ENCODE data around the gene TTL.
"Not testable (repeated sequence)": the region's sequence is repeated elsewhere in the genome, so short reads cannot be mapped to it uniquely, and the experiment has no call there.

The TTL gene
- total RNA-seq = 27.8 to 35.8 (median 31.8) reads per million in 3 donors

DNA sequence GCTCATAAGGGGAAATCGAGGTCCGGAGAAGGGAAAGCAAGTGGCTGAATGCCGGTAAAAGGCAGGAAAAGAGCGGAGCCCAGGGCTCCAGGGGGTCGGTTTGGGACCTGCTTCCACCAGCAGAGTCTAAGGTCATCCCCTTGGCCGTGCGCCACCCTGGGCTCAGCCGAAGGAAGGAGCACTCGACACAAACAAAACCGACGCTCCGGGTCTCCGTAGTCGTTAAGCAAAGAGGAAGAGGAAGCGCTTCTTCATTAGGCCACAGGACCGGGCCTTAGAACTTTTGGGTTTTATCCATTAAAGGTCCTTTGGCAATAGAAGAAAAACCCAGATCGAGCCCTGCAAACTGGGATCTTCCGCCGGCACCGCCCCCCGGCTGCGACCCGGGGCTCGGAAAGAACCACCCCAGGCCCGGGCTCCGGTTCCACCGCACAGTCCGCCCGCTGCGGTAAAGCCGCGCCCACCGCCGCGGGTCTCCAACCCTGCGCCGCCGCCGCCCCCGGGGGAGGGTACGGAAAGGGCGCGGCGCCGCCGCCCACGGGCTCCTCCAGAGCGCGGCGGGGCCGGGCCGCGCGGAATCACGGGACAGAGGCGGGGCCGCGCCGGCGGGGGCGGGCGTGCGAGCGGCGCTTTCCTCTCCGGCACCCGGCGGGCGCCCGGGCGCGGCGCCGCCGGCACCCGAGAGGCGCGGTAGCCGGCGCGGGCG lies at the start of gene TTL:
Gene TTL, plus strand, starts transcription at position 629 of the 706 bp plus-strand sequence. CDS start 189 bp downstream, outside the sequence.
- Histone ChIP-seq H3K36me3 (ENCODE audit: control insufficient read depth, insufficient read depth, low read length) (no peaks in the 10 kb centered on the region), H3K4me1 (ENCODE audit: control insufficient read depth, insufficient read depth, low read length, poor library complexity, severe bottlenecking) (peaks cover 10% of the 10 kb centered on the region), H3K27ac (ENCODE audit: insufficient read depth, low read length, poor library complexity, severe bottlenecking) (peak within 1 kb of the TSS; percentile 65), H3K4me3 (ENCODE audit: insufficient read depth, low read depth, low read length, poor library complexity, severe bottlenecking) (peak within 1 kb of the TSS; percentile 93), H3K9me3 (ENCODE audit: control insufficient read depth, low read length) (no peaks in the 10 kb centered on the region), H3K27me3 (replicated peaks; ENCODE audit: control insufficient read depth, insufficient read depth, low read length, poor library complexity, severe bottlenecking) (no peaks in the 10 kb centered on the region)
- DNase-seq = peak; percentile 68 to 72 (median 69)

DNA sequence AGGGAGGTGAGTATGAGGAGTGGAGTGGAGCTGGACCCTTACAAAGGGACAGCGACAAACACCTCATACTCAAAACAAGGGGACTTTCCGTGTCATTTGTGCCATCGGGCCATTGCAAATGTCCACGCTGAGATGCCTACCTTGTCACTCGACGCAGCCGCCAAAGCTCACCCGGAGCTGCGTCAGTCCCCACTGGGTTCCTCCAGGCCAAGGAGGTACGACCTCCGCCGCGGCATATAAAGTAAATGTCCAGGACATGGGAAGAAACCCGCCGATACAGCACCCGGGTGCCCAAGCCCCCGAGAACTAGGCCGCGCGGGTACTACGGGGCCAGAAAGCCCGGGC lies 49.6 kb upstream of the TTL start:
- H3K4me3 ChIP-seq (ENCODE audit: insufficient read depth, low read depth, low read length, poor library complexity, severe bottlenecking) = peak overlapping the region; percentile 18
- not testable (repeated sequence) for H3K9me3 ChIP-seq (ENCODE audit: control insufficient read depth, low read length); H3K4me1 ChIP-seq (ENCODE audit: control insufficient read depth, insufficient read depth, low read length, poor library complexity, severe bottlenecking); H3K27me3 ChIP-seq (replicated peaks; ENCODE audit: control insufficient read depth, insufficient read depth, low read length, poor library complexity, severe bottlenecking); H3K27ac ChIP-seq (ENCODE audit: insufficient read depth, low read length, poor library complexity, severe bottlenecking); H3K36me3 ChIP-seq (ENCODE audit: control insufficient read depth, insufficient read depth, low read length); DNase-seq

DNA sequence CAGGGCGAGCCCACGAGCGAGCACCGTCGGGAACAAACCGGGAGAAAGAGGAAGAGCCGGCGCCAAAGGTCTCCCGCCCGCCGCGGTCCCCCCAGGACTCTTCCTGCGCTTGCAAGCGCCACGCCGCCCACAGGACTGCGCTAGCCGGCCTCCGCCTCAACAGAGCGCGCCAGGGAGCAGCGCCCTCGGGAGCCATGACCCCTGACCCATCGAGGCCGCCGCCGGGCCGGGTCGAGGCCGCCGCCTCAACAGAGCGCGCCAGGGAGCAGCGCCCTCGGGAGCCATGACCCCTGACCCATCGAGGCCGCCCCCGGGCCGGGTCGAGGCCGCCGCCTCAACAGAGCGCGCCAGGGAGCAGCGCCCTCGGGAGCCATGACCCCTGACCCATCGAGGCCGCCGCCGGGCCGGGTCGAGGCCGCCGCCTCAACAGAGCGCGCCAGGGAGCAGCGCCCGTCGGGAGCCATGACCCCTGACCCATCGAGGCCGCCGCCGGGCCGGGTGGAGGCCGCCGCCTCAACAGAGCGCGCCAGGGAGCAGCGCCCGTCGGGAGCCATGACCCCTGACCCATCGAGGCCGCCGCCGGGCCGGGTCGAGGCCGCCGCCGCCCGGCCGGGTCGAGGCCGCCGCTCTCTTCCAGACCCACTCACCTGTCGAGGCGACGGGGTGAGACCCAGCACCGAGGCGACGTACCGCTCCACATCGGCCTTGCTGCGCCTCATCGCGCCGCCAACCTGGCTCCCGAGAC lies 49.0 kb upstream of the TTL start:
- H3K27ac ChIP-seq (ENCODE audit: insufficient read depth, low read length, poor library complexity, severe bottlenecking) = peak overlapping the region; percentile 57
- not testable (repeated sequence) for H3K9me3 ChIP-seq (ENCODE audit: control insufficient read depth, low read length); H3K36me3 ChIP-seq (ENCODE audit: control insufficient read depth, insufficient read depth, low read length); H3K27me3 ChIP-seq (replicated peaks; ENCODE audit: control insufficient read depth, insufficient read depth, low read length, poor library complexity, severe bottlenecking); H3K4me1 ChIP-seq (ENCODE audit: control insufficient read depth, insufficient read depth, low read length, poor library complexity, severe bottlenecking)
- H3K4me3 ChIP-seq (ENCODE audit: insufficient read depth, low read depth, low read length, poor library complexity, severe bottlenecking) = peak overlapping the region; percentile 32
- DNase-seq = peak in 1 of 3 donors; percentile 14

DNA sequence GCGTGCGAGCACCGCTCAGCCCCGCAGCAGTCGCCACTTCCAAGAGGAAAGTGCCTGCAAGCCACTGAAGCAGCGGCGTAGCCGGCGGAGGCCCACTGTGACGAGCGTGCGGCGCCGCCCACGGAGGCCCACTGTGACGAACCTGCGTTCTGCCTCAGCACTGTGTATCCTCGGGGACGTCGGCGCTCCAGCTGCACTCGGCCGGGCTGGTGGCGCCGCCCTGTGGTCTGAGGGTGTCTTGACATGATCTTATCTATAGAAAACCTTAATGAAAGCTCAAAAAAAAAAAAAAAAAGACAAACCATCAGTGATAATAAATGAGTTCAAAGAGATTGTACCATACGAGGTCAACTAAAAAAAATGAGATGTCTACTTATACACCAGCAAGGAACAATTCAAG lies 48.5 kb upstream of the TTL start, which contains the start of gene RGPD8:
Gene RGPD8, minus strand, starts transcription at position 166 of the 400 bp plus-strand sequence. CDS start 192 bp downstream, outside the sequence.
- H3K36me3 ChIP-seq (ENCODE audit: control insufficient read depth, insufficient read depth, low read length); H3K27me3 ChIP-seq (replicated peaks; ENCODE audit: control insufficient read depth, insufficient read depth, low read length, poor library complexity, severe bottlenecking); H3K4me1 ChIP-seq (ENCODE audit: control insufficient read depth, insufficient read depth, low read length, poor library complexity, severe bottlenecking); H3K9me3 ChIP-seq (ENCODE audit: control insufficient read depth, low read length): not testable (repeated sequence)
- peak; percentile 77 to 85 (median 79) for DNase-seq
- H3K27ac ChIP-seq (ENCODE audit: insufficient read depth, low read length, poor library complexity, severe bottlenecking) = peak within 1 kb of the TSS; percentile 57
- H3K4me3 ChIP-seq (ENCODE audit: insufficient read depth, low read depth, low read length, poor library complexity, severe bottlenecking) = peak within 1 kb of the TSS; percentile 32

DNA sequence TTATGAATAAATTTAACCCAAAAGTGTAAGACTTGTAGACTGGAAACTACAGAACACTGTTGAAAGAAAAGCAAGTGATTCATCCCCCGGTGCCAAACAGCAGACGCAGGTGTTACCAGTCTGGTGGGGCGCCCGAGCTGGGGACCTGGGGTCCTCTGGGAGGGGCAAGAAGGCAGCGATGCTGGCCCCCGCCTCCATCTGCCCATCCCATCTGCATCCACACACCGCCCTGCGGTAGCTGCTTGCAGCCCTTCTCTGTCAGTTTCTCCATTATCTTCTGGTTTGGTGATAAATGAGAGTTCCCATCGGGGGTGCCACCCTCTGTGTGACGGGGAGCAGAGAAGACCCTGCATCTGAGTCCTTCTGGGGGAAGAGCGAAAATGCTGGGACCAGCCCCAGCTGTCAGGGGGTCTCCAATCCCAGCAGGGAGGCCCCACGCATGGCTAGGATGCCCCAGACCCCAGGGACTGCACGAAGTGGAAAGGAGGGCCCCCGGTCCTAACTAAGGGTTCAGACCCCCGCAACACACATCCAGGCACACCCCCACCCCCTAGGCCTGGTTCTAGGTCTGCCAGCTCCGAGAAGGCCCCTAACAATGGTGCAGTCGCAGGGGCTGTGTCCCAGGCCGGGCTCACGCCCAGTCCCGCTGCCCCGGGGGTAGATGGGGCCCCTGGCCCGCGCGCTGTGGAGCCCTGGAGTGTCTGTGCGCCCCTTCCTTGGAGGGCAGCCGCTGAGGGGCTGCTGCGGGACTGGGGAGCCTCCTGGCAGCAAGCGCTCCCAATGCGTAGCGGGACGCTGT lies 47.8 kb upstream of the TTL start:
- Histone ChIP-seq H3K27me3 (replicated peaks; ENCODE audit: control insufficient read depth, insufficient read depth, low read length, poor library complexity, severe bottlenecking) (no peaks in the 10 kb centered on the region), H3K4me1 (ENCODE audit: control insufficient read depth, insufficient read depth, low read length, poor library complexity, severe bottlenecking) (no peaks in the 10 kb centered on the region), H3K9me3 (ENCODE audit: control insufficient read depth, low read length) (no peaks in the 10 kb centered on the region), H3K4me3 (ENCODE audit: insufficient read depth, low read depth, low read length, poor library complexity, severe bottlenecking) (no peak overlapping the region), H3K27ac (ENCODE audit: insufficient read depth, low read length, poor library complexity, severe bottlenecking) (no peak overlapping the region), H3K36me3 (ENCODE audit: control insufficient read depth, insufficient read depth, low read length) (no peaks in the 10 kb centered on the region)
- DNase-seq = no peak

DNA sequence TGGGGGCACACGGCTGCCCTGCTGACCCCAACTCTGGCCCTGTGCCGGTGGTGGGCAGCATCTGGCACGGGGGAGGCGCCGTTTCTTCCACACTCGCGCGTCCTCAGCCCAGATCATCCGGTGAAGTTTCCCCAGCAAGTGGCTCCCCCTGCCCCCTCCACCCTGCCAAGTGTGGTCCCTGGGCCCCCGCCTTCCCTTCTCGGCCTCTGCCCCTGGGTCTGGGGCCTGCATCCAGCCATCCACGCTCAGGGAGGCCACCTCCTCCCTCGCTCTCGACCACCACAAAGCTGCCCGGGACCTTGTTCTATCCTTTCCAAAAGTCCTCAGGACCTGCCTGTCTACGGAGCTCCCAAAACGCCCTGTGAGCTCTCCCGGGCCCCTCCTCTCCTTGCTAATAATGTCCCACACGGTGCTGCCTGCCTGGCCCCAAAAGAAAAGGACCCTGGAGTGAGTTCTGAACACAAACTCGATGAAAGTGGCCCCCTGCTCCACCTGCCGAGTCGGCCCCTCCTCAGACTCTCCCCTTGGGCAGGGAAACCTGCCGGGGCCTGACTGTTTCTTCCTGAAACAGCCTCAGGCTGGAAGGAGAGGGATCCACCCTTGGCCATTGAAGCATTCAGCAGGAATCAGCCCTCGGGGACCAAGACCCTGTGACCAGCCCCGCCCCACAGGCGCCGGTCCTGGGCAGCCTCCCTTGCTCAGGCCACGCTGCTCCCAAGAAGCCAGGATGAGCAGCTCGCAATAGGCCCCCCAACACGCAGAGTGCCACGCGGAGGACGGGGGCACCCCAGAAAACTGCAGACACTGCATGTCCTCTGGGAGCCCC lies 46.9 kb upstream of the TTL start:
- H3K36me3 ChIP-seq (ENCODE audit: control insufficient read depth, insufficient read depth, low read length); H3K4me1 ChIP-seq (ENCODE audit: control insufficient read depth, insufficient read depth, low read length, poor library complexity, severe bottlenecking); DNase-seq; H3K9me3 ChIP-seq (ENCODE audit: control insufficient read depth, low read length); H3K27ac ChIP-seq (ENCODE audit: insufficient read depth, low read length, poor library complexity, severe bottlenecking); H3K4me3 ChIP-seq (ENCODE audit: insufficient read depth, low read depth, low read length, poor library complexity, severe bottlenecking); H3K27me3 ChIP-seq (replicated peaks; ENCODE audit: control insufficient read depth, insufficient read depth, low read length, poor library complexity, severe bottlenecking): not testable (repeated sequence)

DNA sequence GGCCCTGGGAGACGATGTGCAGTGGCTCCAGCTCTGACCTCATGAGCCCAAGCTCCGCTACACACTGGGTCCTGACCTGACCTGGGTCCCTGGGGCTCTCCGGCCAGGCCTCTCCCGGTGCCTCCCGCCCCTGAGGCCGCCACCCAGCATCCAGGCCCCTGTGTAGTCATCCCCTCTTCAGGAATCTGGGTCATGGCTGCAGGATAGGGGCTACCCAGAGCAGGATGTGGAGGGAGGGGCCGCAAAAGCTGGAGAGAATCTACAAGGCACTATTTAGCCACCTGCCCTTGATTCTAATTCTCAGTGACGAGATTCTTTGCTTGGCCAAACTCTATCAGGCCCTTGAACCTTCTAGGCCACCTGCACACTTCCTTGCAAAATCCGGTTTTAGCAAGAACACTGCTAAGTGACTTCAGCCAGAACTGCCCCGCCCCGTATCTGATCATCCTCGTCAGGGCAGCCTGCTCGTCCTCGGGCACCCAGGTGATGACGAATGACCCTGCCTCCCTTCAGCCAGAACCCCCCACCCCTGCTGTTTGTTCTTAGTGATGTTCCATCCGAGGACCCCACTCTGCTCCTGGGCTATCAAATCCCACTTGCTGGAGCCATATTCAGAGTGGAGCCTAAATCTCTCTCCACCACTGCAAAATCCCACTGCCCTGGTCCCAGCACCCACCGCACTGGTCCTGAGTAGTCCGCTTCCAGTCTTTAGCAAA lies 46.1 kb upstream of the TTL start:
- H3K4me3 ChIP-seq (ENCODE audit: insufficient read depth, low read depth, low read length, poor library complexity, severe bottlenecking); H3K27ac ChIP-seq (ENCODE audit: insufficient read depth, low read length, poor library complexity, severe bottlenecking); H3K36me3 ChIP-seq (ENCODE audit: control insufficient read depth, insufficient read depth, low read length); H3K27me3 ChIP-seq (replicated peaks; ENCODE audit: control insufficient read depth, insufficient read depth, low read length, poor library complexity, severe bottlenecking); H3K4me1 ChIP-seq (ENCODE audit: control insufficient read depth, insufficient read depth, low read length, poor library complexity, severe bottlenecking); H3K9me3 ChIP-seq (ENCODE audit: control insufficient read depth, low read length); DNase-seq: not testable (repeated sequence)

DNA sequence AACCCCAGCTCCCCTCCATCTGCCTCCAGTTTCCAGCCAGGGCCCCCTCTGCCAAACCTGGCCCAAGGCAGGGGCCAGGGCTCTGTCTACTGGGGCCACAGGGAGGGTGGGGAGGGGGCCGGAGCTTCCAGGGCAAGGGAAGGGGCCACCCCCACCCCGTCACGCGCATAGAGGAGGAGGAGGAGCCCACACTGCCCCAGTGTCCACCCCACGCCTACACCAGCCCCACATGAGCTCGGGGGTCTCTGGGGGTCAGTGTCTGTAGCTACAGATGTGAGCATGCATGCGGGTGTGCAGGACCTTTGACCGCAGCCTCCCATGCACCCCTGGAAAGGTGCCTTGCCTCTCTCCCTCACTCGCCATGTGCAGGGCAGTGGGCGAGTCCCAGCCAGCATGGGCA lies 45.0 kb upstream of the TTL start:
- not testable (repeated sequence) for H3K4me1 ChIP-seq (ENCODE audit: control insufficient read depth, insufficient read depth, low read length, poor library complexity, severe bottlenecking); H3K36me3 ChIP-seq (ENCODE audit: control insufficient read depth, insufficient read depth, low read length); DNase-seq; H3K4me3 ChIP-seq (ENCODE audit: insufficient read depth, low read depth, low read length, poor library complexity, severe bottlenecking); H3K27ac ChIP-seq (ENCODE audit: insufficient read depth, low read length, poor library complexity, severe bottlenecking); H3K27me3 ChIP-seq (replicated peaks; ENCODE audit: control insufficient read depth, insufficient read depth, low read length, poor library complexity, severe bottlenecking); H3K9me3 ChIP-seq (ENCODE audit: control insufficient read depth, low read length)

DNA sequence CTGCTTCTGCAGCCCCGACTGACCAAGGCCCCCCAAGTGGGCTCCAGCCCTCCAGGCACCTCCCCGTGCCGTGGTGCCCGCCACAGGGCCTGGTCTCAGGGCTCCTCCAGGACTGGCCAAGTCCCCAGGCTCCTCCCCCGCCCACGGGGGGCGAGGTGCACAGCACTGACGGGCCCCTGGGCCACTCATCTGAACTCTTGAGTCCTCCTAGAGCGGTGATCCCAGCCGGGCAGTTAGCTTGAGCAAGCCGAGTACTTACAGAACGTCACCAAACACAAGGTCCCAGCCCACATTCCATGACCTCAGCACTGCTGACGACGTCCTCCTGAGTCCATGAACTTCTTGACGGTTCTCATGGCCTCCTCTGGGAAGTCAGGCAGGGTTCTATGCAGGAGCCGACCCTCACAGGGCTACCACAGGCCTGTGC lies 44.5 kb upstream of the TTL start:
- H3K4me1 ChIP-seq (ENCODE audit: control insufficient read depth, insufficient read depth, low read length, poor library complexity, severe bottlenecking); H3K27ac ChIP-seq (ENCODE audit: insufficient read depth, low read length, poor library complexity, severe bottlenecking); H3K36me3 ChIP-seq (ENCODE audit: control insufficient read depth, insufficient read depth, low read length); H3K4me3 ChIP-seq (ENCODE audit: insufficient read depth, low read depth, low read length, poor library complexity, severe bottlenecking); H3K27me3 ChIP-seq (replicated peaks; ENCODE audit: control insufficient read depth, insufficient read depth, low read length, poor library complexity, severe bottlenecking); DNase-seq; H3K9me3 ChIP-seq (ENCODE audit: control insufficient read depth, low read length): not testable (repeated sequence)

Data from effector memory CD4-positive, alpha-beta T cell (primary cell).